ENCODE results near the gene SPDEF.

DNA sequence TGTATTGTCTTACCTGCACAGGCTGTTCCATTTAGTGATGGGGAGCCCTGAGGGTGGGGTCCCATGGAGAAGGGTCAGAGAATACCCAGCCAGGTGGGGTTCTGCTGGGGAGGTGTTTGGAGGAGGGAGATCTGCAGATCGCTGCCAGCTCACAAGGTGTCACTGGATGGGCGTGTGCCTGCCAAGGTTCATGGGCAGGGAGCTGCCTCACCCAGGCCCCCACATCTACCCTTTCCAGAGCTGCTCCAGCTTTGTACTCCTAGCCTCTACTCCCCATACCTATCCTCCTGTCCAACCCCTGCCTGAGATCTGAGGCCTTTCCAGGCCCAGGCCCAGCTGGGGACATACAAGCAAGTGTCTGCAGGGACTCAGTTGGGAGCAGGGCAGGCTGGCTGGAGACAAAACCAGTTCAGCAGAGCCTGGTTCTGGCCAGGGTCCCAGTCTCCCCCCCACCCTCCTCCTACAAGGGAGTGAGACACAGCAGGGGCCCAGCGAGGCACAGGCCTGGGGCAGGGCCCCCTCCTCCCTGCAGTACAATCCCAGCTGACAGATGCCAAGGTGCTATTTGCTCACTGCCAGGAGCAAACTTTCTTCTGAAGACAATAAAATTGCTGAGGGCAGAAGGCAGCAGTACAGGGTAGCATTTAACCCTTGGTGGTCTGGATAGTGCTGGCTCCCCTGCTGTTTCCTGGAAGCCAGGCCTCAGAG lies 19.7 kb downstream of the SPDEF start:
- no peak for TF ChIP-seq EP300 (IDR thresholded peaks at IDR 0.05)
- TF ChIP-seq, protein P1, sequence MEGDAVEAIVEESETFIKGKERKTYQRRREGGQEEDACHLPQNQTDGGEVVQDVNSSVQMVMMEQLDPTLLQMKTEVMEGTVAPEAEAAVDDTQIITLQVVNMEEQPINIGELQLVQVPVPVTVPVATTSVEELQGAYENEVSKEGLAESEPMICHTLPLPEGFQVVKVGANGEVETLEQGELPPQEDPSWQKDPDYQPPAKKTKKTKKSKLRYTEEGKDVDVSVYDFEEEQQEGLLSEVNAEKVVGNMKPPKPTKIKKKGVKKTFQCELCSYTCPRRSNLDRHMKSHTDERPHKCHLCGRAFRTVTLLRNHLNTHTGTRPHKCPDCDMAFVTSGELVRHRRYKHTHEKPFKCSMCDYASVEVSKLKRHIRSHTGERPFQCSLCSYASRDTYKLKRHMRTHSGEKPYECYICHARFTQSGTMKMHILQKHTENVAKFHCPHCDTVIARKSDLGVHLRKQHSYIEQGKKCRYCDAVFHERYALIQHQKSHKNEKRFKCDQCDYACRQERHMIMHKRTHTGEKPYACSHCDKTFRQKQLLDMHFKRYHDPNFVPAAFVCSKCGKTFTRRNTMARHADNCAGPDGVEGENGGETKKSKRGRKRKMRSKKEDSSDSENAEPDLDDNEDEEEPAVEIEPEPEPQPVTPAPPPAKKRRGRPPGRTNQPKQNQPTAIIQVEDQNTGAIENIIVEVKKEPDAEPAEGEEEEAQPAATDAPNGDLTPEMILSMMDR (IDR thresholded peaks at IDR 0.05) = no peak
